Esophagus squamous epithelium (tissue), 4 donors: ENCODE data around the gene ADISSP.

Source experiments
- CTCF ChIP-seq, 6 experiments: fragments of 450-650 bp in 4 of 6; fragments of 200-600 bp in 2 of 6; sonication (generic) in 2 of 6; IDR thresholded peaks; one replicate each; pipeline ENCODE4 v1.5.1; 2016 to 2019; ENCODE audit warnings: antibody characterized with exemption in 6 of 6, mild to moderate bottlenecking in 4 of 6, moderate library complexity in 4 of 6
- POLR2A ChIP-seq, 4 donors: fragments of 450-650 bp; IDR thresholded peaks; one replicate each; pipeline ENCODE4 v1.6.1; 2017; ENCODE audit warnings: antibody characterized with exemption in 4 of 4, mild to moderate bottlenecking in 4 of 4, moderate library complexity in 3 of 4

DNA sequence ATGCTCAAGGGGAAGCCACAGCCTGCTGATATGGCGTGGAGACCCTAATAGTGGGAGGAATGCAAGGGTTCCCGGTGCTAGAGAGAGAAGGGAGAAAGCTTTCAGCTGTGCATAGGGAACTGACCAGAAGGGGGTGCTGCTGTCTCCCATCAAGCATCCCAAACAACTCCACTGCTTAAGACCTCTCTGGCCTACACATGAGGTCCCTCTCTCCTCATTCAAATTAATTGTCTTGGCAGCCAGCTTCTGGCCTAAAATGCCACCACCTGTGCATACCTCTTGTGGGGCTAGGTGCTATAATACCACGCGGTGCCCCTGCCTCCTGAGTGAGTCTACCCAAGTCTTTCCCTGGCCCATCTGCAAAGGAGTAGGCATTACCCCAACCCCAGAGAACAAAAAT is 14.5 kb downstream of the ADISSP start:
- TF ChIP-seq CTCF (IDR thresholded peaks at IDR 0.05) (peak; percentile 52 to 78 (median 66)), POLR2A (IDR thresholded peaks at IDR 0.05) (no peak)
